GM19468 (cell line): ENCODE results near the gene RNF126.
"Not testable (repeated sequence)": the region's sequence is repeated elsewhere in the genome, so short reads cannot be mapped to it uniquely, and the experiment has no call there.

ENCODE experiments used
- ATAC-seq: cut with Tn5 transposase; IDR thresholded peaks from one replicate; pipeline ENCODE4 v1.9.1; 2021; ENCODE audit warnings: mild to moderate bottlenecking, moderate library complexity, moderate number of reproducible peaks; ENCODE audit not compliant: unreplicated experiment; ENCODE audit errors: extremely low read depth

Gene RNF126

GRCh38 chr19:632579-633067, 30.4 kb downstream of the RNF126 start:
- no peak for ATAC-seq

GRCh38 chr19:629961-630714, 32.9 kb downstream of the RNF126 start:
- ATAC-seq = no peak

- not testable (repeated sequence) for ATAC-seq
Measured at GRCh38 chr19:629515-629914, 33.5 kb downstream of the RNF126 start.

- ATAC-seq = no peak
Measured at GRCh38 chr19:628168-628567, 34.8 kb downstream of the RNF126 start.

GRCh38 chr19:626566-626965, 36.4 kb downstream of the RNF126 start:
- not testable (repeated sequence) for ATAC-seq

- ATAC-seq = no peak
Measured at GRCh38 chr19:625257-625656, 37.8 kb downstream of the RNF126 start.

GRCh38 chr19:624433-625109, 38.4 kb downstream of the RNF126 start:
- no peak for ATAC-seq

GRCh38 chr19:623974-624373, 39.0 kb downstream of the RNF126 start:
- ATAC-seq = no peak

- ATAC-seq = no peak
Measured at GRCh38 chr19:623175-623916, 39.7 kb downstream of the RNF126 start.

GRCh38 chr19:622666-623065, 40.3 kb downstream of the RNF126 start:
- ATAC-seq = no peak

- ATAC-seq = no peak
Measured at GRCh38 chr19:621819-622218, 41.2 kb downstream of the RNF126 start.

- ATAC-seq = not testable (repeated sequence)
Measured at GRCh38 chr19:621191-621590, 41.8 kb downstream of the RNF126 start.

GRCh38 chr19:620166-620862, 42.7 kb downstream of the RNF126 start:
- no peak for ATAC-seq

- no peak for ATAC-seq
Measured at GRCh38 chr19:619286-620002, 43.6 kb downstream of the RNF126 start.

GRCh38 chr19:618674-619285, 44.2 kb downstream of the RNF126 start:
- no peak for ATAC-seq

- no peak for ATAC-seq
Measured at GRCh38 chr19:618247-618619, 44.8 kb downstream of the RNF126 start.

GRCh38 chr19:617551-618246, 45.3 kb downstream of the RNF126 start:
- no peak for ATAC-seq

- no peak for ATAC-seq
Measured at GRCh38 chr19:616747-617526, 46.1 kb downstream of the RNF126 start.
